HG03103 (cell line): ENCODE results near the gene SEMA6B.
"Not testable (repeated sequence)": the region's sequence is repeated elsewhere in the genome, so short reads cannot be mapped to it uniquely, and the experiment has no call there.

Experiments used
- ATAC-seq: cut with Tn5 transposase; IDR thresholded peaks from one replicate; pipeline ENCODE4 v1.9.1; 2021; ENCODE audit warnings: low read depth; ENCODE audit not compliant: unreplicated experiment

The SEMA6B gene

GRCh38 chr19:4559569-4559968 is at the start of gene SEMA6B:
TSS of gene SEMA6B (minus strand) at chr19:4559684. CDS start at chr19:4558457, 1,227 bp downstream.
- no peak for ATAC-seq

- ATAC-seq = no peak
These were observed 47.6 kb upstream of the SEMA6B start for GRCh38 chr19:4606921-4607678.

- no peak for ATAC-seq
These were observed 46.7 kb upstream of the SEMA6B start for GRCh38 chr19:4606181-4606580.

- no peak for ATAC-seq
These were observed 45.4 kb upstream of the SEMA6B start for GRCh38 chr19:4604912-4605311.

GRCh38 chr19:4602915-4603314 is 43.4 kb upstream of the SEMA6B start:
- no peak for ATAC-seq

GRCh38 chr19:4602173-4602788 is 42.8 kb upstream of the SEMA6B start:
- no peak for ATAC-seq

GRCh38 chr19:4600893-4601292 is 41.4 kb upstream of the SEMA6B start:
- no peak for ATAC-seq

GRCh38 chr19:4600082-4600481 is 40.6 kb upstream of the SEMA6B start:
- ATAC-seq = no peak

GRCh38 chr19:4598712-4599111 is 39.2 kb upstream of the SEMA6B start:
- no peak for ATAC-seq

GRCh38 chr19:4597975-4598671 is 38.6 kb upstream of the SEMA6B start:
- no peak for ATAC-seq

GRCh38 chr19:4597278-4597974 is 37.9 kb upstream of the SEMA6B start:
- ATAC-seq = no peak

- no peak for ATAC-seq
These were observed 36.8 kb upstream of the SEMA6B start for GRCh38 chr19:4596033-4596904.

GRCh38 chr19:4595158-4595557 is 35.7 kb upstream of the SEMA6B start:
- ATAC-seq = not testable (repeated sequence)

- no peak for ATAC-seq
These were observed 34.7 kb upstream of the SEMA6B start for GRCh38 chr19:4594201-4594600.

GRCh38 chr19:4593409-4593851 is 33.9 kb upstream of the SEMA6B start:
- no peak for ATAC-seq

GRCh38 chr19:4592445-4592844 is 33.0 kb upstream of the SEMA6B start:
- no peak for ATAC-seq

- ATAC-seq = no peak
These were observed 31.8 kb upstream of the SEMA6B start for GRCh38 chr19:4591320-4591719.

GRCh38 chr19:4590559-4590958 is 31.1 kb upstream of the SEMA6B start:
- no peak for ATAC-seq

- no peak for ATAC-seq
These were observed 30.3 kb upstream of the SEMA6B start for GRCh38 chr19:4589579-4590410.
